Mucosa of stomach (tissue), 1 donor: Measurements from ENCODE around the gene ZCCHC8.
"Not testable (repeated sequence)": the region's sequence is repeated elsewhere in the genome, so short reads cannot be mapped to it uniquely, and the experiment has no call there.

Source experiments
- H3K27me3 ChIP-seq: one replicate; pipeline ENCODE4 v1.7.0; 2013; ENCODE audit warnings: mild to moderate bottlenecking, low read length; ENCODE audit not compliant: control insufficient read depth, insufficient read depth
- H3K36me3 ChIP-seq: one replicate; pipeline ENCODE4 v1.7.0; 2013; ENCODE audit warnings: low read length; ENCODE audit not compliant: control insufficient read depth, insufficient read depth
- H3K4me1 ChIP-seq: one replicate; pipeline ENCODE4 v1.7.0; 2013; ENCODE audit warnings: mild to moderate bottlenecking, low read length; ENCODE audit not compliant: control insufficient read depth, insufficient read depth
- H3K4me3 ChIP-seq: one replicate; pipeline ENCODE4 v1.7.0; 2013; ENCODE audit warnings: low read length
- H3K9ac ChIP-seq: one replicate; pipeline ENCODE4 v1.7.0; 2013; ENCODE audit warnings: mild to moderate bottlenecking, low read length, moderate library complexity
- H3K9me3 ChIP-seq: one replicate; pipeline ENCODE4 v1.7.0; 2013; ENCODE audit warnings: mild to moderate bottlenecking, low read length, moderate library complexity; ENCODE audit not compliant: control insufficient read depth
- donor health status: Pancreatic carcinoma.

ZCCHC8 gene

GRCh38 chr12:122438822-122439221 lies 61.9 kb downstream of the ZCCHC8 start:
- not testable (repeated sequence) for H3K9ac ChIP-seq, H3K36me3 ChIP-seq, H3K27me3 ChIP-seq, H3K9me3 ChIP-seq, H3K4me3 ChIP-seq, H3K4me1 ChIP-seq

GRCh38 chr12:122437656-122438121 lies 63.0 kb downstream of the ZCCHC8 start:
- Histone ChIP-seq H3K9ac (no peak overlapping the region), H3K27me3 (no peaks in the 10 kb centered on the region), H3K4me3 (no peak overlapping the region), H3K4me1 (no peaks in the 10 kb centered on the region), H3K9me3 (no peaks in the 10 kb centered on the region), H3K36me3 (no peaks in the 10 kb centered on the region)

GRCh38 chr12:122435186-122435585 lies 65.5 kb downstream of the ZCCHC8 start:
- Histone ChIP-seq H3K27me3 (no peaks in the 10 kb centered on the region), H3K4me3 (no peak overlapping the region), H3K9me3 (no peaks in the 10 kb centered on the region), H3K36me3 (no peaks in the 10 kb centered on the region), H3K4me1 (no peaks in the 10 kb centered on the region), H3K9ac (no peak overlapping the region)

- H3K4me1 ChIP-seq, H3K9me3 ChIP-seq, H3K9ac ChIP-seq, H3K27me3 ChIP-seq, H3K4me3 ChIP-seq, H3K36me3 ChIP-seq: not testable (repeated sequence)
These were observed 71.7 kb downstream of the ZCCHC8 start for GRCh38 chr12:122429043-122429442.

GRCh38 chr12:122427403-122427802 lies 73.3 kb downstream of the ZCCHC8 start:
- no peak overlapping the region for H3K9ac ChIP-seq
- no peak overlapping the region for H3K4me3 ChIP-seq
- H3K4me1 ChIP-seq: peaks cover 11% of the 10 kb centered on the region
- peaks cover 4% of the 10 kb centered on the region for H3K27me3 ChIP-seq
- H3K9me3 ChIP-seq: no peaks in the 10 kb centered on the region
- H3K36me3 ChIP-seq: no peaks in the 10 kb centered on the region

GRCh38 chr12:122423258-122424165 lies 77.2 kb downstream of the ZCCHC8 start:
- peaks cover 22% of the 10 kb centered on the region for H3K4me1 ChIP-seq
- H3K4me3 ChIP-seq: peak overlapping the region; percentile 57
- H3K36me3 ChIP-seq: no peaks in the 10 kb centered on the region
- no peaks in the 10 kb centered on the region for H3K9me3 ChIP-seq
- H3K9ac ChIP-seq: peak overlapping the region; percentile 60
- H3K27me3 ChIP-seq: peaks cover 4% of the 10 kb centered on the region

- peak overlapping the region; percentile 57 for H3K4me3 ChIP-seq
- peak overlapping the region; percentile 60 for H3K9ac ChIP-seq
- H3K36me3 ChIP-seq: no peaks in the 10 kb centered on the region
- peaks cover 4% of the 10 kb centered on the region for H3K27me3 ChIP-seq
- H3K9me3 ChIP-seq: no peaks in the 10 kb centered on the region
- H3K4me1 ChIP-seq: peaks cover 26% of the 10 kb centered on the region
These were observed 77.9 kb downstream of the ZCCHC8 start for GRCh38 chr12:122422730-122423257.

GRCh38 chr12:122421821-122422729 lies 78.7 kb downstream of the ZCCHC8 start, which contains the start of gene CLIP1:
CLIP1 (minus strand) TSS chr12:122422669; CDS start chr12:122380452, 42,217 bp downstream.
- Histone ChIP-seq H3K36me3 (no peaks in the 10 kb centered on the region), H3K27me3 (peaks cover 4% of the 10 kb centered on the region), H3K4me1 (peaks cover 26% of the 10 kb centered on the region), H3K9ac (peak within 1 kb of the TSS; percentile 98), H3K9me3 (no peaks in the 10 kb centered on the region), H3K4me3 (peak within 1 kb of the TSS; percentile 84)
